Measurements from ENCODE around the gene MLYCD.

- TF ChIP-seq CTCF (IDR thresholded peaks at IDR 0.05) (no peak), POLR2A (IDR thresholded peaks at IDR 0.05) (no peak)
These were observed 18.5 kb downstream of the MLYCD start for GRCh38 chr16:83917152-83918120.

Measured in right lobe of liver (tissue), 4 donors.